IMR-90 (cell line): ENCODE results near the gene ATP2A3. TPM values are rescaled to one million over a fixed set of nuclear protein-coding genes. Genes with fewer than 3 reads are reported as not detected.

Experiments used
- ATAC-seq: fragments of 200-7000 bp; cut with Tn5 transposase; 2 replicates; pipeline ENCODE4 v1.9.1; 2020; ENCODE audit warnings: low read depth, mild to moderate bottlenecking, moderate library complexity
- BruUV-seq: library from RNA; stranded (reverse); fragments of 400-500 nt; replicated peaks from 2 replicates; lab custom pipeline; 2021; lab: Mats Ljungman, UMichigan
- CTCF ChIA-PET: fragments of 300-600 bp; formaldehyde crosslinking; extraction: SDS; loops from one replicate; lab custom pipeline; 2021; ENCODE audit warnings: antibody characterized with exemption; lab: Yijun Ruan, JAX
- POLR2A ChIA-PET: fragments of 300-600 bp; sonication (Branson Sonifier 250); formaldehyde crosslinking; loops from one replicate; lab custom pipeline; 2022; ENCODE audit warnings: antibody characterized with exemption; ENCODE audit not compliant: unreplicated experiment; lab: Charles Lee
- DNase-seq: peaks from one replicate; pipeline ENCODE4 v3.0.0; 2013
- H2AFZ ChIP-seq: replicated peaks from 2 replicates; pipeline ENCODE3; 2013; ENCODE audit warnings: low read length, mild to moderate bottlenecking; ENCODE audit not compliant: poor library complexity
- H2AK5ac ChIP-seq: 2 replicates; pipeline ENCODE4 v1.6.1; 2013; ENCODE audit warnings: low read depth, low read length, inconsistent platforms
- H2AK9ac ChIP-seq: replicated peaks from 2 replicates; pipeline ENCODE3; 2013; ENCODE audit warnings: mild to moderate bottlenecking, low read depth, low read length, moderate library complexity; ENCODE audit not compliant: poor library complexity
- H2BK120ac ChIP-seq: 2 replicates; pipeline ENCODE4 v1.6.1; 2013; ENCODE audit warnings: low read depth, low read length, inconsistent platforms
- H2BK15ac ChIP-seq: 3 replicates; pipeline ENCODE4 v1.6.1; 2013; ENCODE audit warnings: low read depth, low read length, inconsistent platforms
- H2BK20ac ChIP-seq: 2 replicates; pipeline ENCODE4 v1.6.1; 2013; ENCODE audit warnings: low read depth, mild to moderate bottlenecking, inconsistent platforms, low read length, moderate library complexity
- H2BK5ac ChIP-seq: 2 replicates; pipeline ENCODE4 v1.6.1; 2013; ENCODE audit warnings: mild to moderate bottlenecking, low read depth, low read length, inconsistent platforms; ENCODE audit not compliant: poor library complexity, severe bottlenecking
- H3K14ac ChIP-seq: replicated peaks from 2 replicates; pipeline ENCODE4 v1.6.1; 2013; ENCODE audit warnings: low read depth, low read length, inconsistent platforms
- H3K18ac ChIP-seq: 2 replicates; pipeline ENCODE4 v1.6.1; 2013; ENCODE audit warnings: low read depth, low read length, control low read depth
- H3K23ac ChIP-seq: 2 replicates; pipeline ENCODE4 v1.6.1; 2013; ENCODE audit warnings: low read depth, low read length, inconsistent platforms
- H3K27ac ChIP-seq: 2 replicates; pipeline ENCODE4 v1.5.1; 2013; ENCODE audit warnings: mild to moderate bottlenecking, control low read depth, low read length; ENCODE audit not compliant: insufficient read depth
- H3K27me3 ChIP-seq: 2 replicates; pipeline ENCODE4 v1.6.1; 2013; ENCODE audit warnings: low read length; ENCODE audit not compliant: control insufficient read depth, insufficient read depth
- H3K36me3 ChIP-seq: 2 replicates; pipeline ENCODE4 v1.6.1; 2013; ENCODE audit warnings: low read length, mixed read lengths; ENCODE audit not compliant: control insufficient read depth, insufficient read depth
- H3K4ac ChIP-seq: 2 replicates; pipeline ENCODE4 v1.6.1; 2013; ENCODE audit warnings: low read depth, low read length, inconsistent platforms
- H3K4me1 ChIP-seq: 2 replicates; pipeline ENCODE4 v1.6.1; 2013; ENCODE audit warnings: low read length, mixed read lengths; ENCODE audit not compliant: control insufficient read depth, insufficient read depth
- H3K4me2 ChIP-seq: 2 replicates; pipeline ENCODE4 v1.6.1; 2013; ENCODE audit warnings: low read depth, mild to moderate bottlenecking, control low read depth, low read length, moderate library complexity
- H3K4me3 ChIP-seq: 2 replicates; pipeline ENCODE4 v1.5.1; 2013; ENCODE audit warnings: low read depth, mild to moderate bottlenecking, control low read depth, low read length, moderate library complexity; ENCODE audit not compliant: insufficient read depth
- H3K56ac ChIP-seq: 2 replicates; pipeline ENCODE4 v1.6.1; 2013; ENCODE audit warnings: low read length, inconsistent platforms; ENCODE audit not compliant: insufficient read depth; ENCODE audit errors: extremely low read depth
- H3K79me1 ChIP-seq, 2 experiments: 2 replicates each; pipeline ENCODE4 v1.6.1; 2013; ENCODE audit warnings: low read length in 2 of 2, inconsistent platforms in 1 of 2, low read depth in 1 of 2
- H3K9ac ChIP-seq: 2 replicates; pipeline ENCODE4 v1.6.1; 2013; ENCODE audit warnings: low read depth, low read length, control low read depth
- H3K9me1 ChIP-seq: 2 replicates; pipeline ENCODE4 v1.6.1; 2013; ENCODE audit warnings: low read length, inconsistent platforms; ENCODE audit not compliant: insufficient read depth
- H3K9me3 ChIP-seq: 2 replicates; pipeline ENCODE4 v1.6.1; 2013; ENCODE audit warnings: low read length; ENCODE audit not compliant: control insufficient read depth, insufficient read depth
- H4K20me1 ChIP-seq: 2 replicates; pipeline ENCODE4 v1.6.1; 2013; ENCODE audit warnings: low read length, inconsistent platforms; ENCODE audit not compliant: insufficient read depth
- H4K5ac ChIP-seq: 2 replicates; pipeline ENCODE4 v1.6.1; 2013; ENCODE audit warnings: mild to moderate bottlenecking, low read depth, low read length, control low read depth
- H4K8ac ChIP-seq, 2 experiments: 2 replicates each; pipeline ENCODE4 v1.6.1; 2013; ENCODE audit warnings: low read depth in 2 of 2, low read length in 2 of 2, control low read depth in 1 of 2, inconsistent platforms in 1 of 2
- H4K91ac ChIP-seq: 2 replicates; pipeline ENCODE4 v1.6.1; 2013; ENCODE audit warnings: low read depth, low read length, inconsistent platforms; ENCODE audit not compliant: insufficient read depth
- BHLHE40 ChIP-seq: fragments of 150-350 bp; IDR thresholded peaks from 2 replicates; pipeline ENCODE4 v1.6.1; 2016; ENCODE audit warnings: mild to moderate bottlenecking, low read depth, low read length
- CEBPB ChIP-seq: IDR thresholded peaks from 2 replicates; pipeline ENCODE4 v1.6.1; 2012; ENCODE audit warnings: low read depth, low read length, improper control_type of control experiment
- CHD1 ChIP-seq: IDR thresholded peaks from 2 replicates; pipeline ENCODE4 v1.6.1; 2012; ENCODE audit warnings: low read depth, low read length, improper control_type of control experiment
- CTCF ChIP-seq: conservative IDR thresholded peaks from 2 replicates; pipeline ENCODE4 v1.5.1; 2012; ENCODE audit warnings: mild to moderate bottlenecking, low read depth, low read length, improper control_type of control experiment
- ELK1 ChIP-seq: fragments of 150-350 bp; IDR thresholded peaks from 2 replicates; pipeline ENCODE4 v1.6.1; 2016; ENCODE audit warnings: low read depth, mild to moderate bottlenecking, low read length, moderate library complexity, borderline replicate concordance
- FOS ChIP-seq: fragments of 150-350 bp; IDR thresholded peaks from 2 replicates; pipeline ENCODE4 v1.6.1; 2016; ENCODE audit warnings: low read depth, low read length
- MAFK ChIP-seq: IDR thresholded peaks from 2 replicates; pipeline ENCODE4 v1.6.1; 2012; ENCODE audit warnings: low read depth, low read length, improper control_type of control experiment
- MAZ ChIP-seq: IDR thresholded peaks from 2 replicates; pipeline ENCODE4 v1.6.1; 2012; ENCODE audit warnings: low read depth, mild to moderate bottlenecking, low read length, improper control_type of control experiment, moderate library complexity, borderline replicate concordance
- MXI1 ChIP-seq: IDR thresholded peaks from 2 replicates; pipeline ENCODE4 v1.6.1; 2012; ENCODE audit warnings: low read depth, mild to moderate bottlenecking, low read length, moderate library complexity, borderline replicate concordance
- NFE2L2 ChIP-seq: fragments of 150-350 bp; IDR thresholded peaks from 2 replicates; pipeline ENCODE4 v1.6.1; 2016; ENCODE audit warnings: low read depth, mild to moderate bottlenecking, low read length
- POLR2A ChIP-seq: IDR thresholded peaks from 2 replicates; pipeline ENCODE4 v1.6.1; 2012; ENCODE audit warnings: mild to moderate bottlenecking, low read depth, low read length
- RAD21 ChIP-seq: IDR thresholded peaks from 2 replicates; pipeline ENCODE4 v1.6.1; 2012; ENCODE audit warnings: low read length, improper control_type of control experiment
- RCOR1 ChIP-seq: IDR thresholded peaks from 2 replicates; pipeline ENCODE4 v1.6.1; 2012; ENCODE audit warnings: mild to moderate bottlenecking, low read length, improper control_type of control experiment; ENCODE audit not compliant: insufficient replicate concordance
- RFX5 ChIP-seq: IDR thresholded peaks from 2 replicates; pipeline ENCODE4 v1.8.0; 2012; ENCODE audit warnings: low read depth, mild to moderate bottlenecking, low read length, moderate library complexity
- SMC3 ChIP-seq: fragments of 150-350 bp; IDR thresholded peaks from 2 replicates; pipeline ENCODE4 v1.6.1; 2016; ENCODE audit warnings: low read depth, mild to moderate bottlenecking, antibody characterized with exemption, low read length, moderate library complexity
- WGBS, 2 experiments: methylation state at CpG; one replicate each; pipeline versions ENCODE4 v1.1.5 to v1.1.7; 2013; ENCODE audit warnings: missing lambda C conversion rate in 2 of 2; ENCODE audit not compliant: insufficient read length in 1 of 2; ENCODE audit errors: extremely low coverage in 2 of 2; 5-methylcytosine and 5-hydroxymethylcytosine counted together
- dilution Hi-C: fragments of 300-500 bp; cut with HindIII; formaldehyde crosslinking; loops from one replicate; pipeline ENCODE4 v1.14.3; 2018; ENCODE audit warnings: low sequenced_read_pairs; ENCODE audit not compliant: unreplicated experiment
- in situ Hi-C: fragments of 300-500 bp; cut with MboI; formaldehyde crosslinking; loops from 3 replicates; pipeline ENCODE4 v1.14.3; 2019; ENCODE audit warnings: low sequenced_read_pairs, inconsistent platforms, mixed read lengths
- intact Hi-C: fragments of 100-400 bp; cut with micrococcal nuclease; formaldehyde crosslinking; loops from 2 replicates; pipeline ENCODE4 v1.10.0; 2022
- polyA plus RNA-seq, 3 experiments: library from polyadenylated mRNA; depleted of rRNA; stranded (reverse); fragments of >200 nt; gene quantifications; 2 replicates each; pipeline ENCODE4 v1.2.3, GENCODE V29; 2012; ENCODE audit warnings: low replicate concordance in 1 of 3
- total RNA-seq: library from RNA; depleted of rRNA; stranded (reverse); fragments of >200 nt; gene quantifications from 2 replicates; pipeline ENCODE4 v1.2.3, GENCODE V29; 2012
- TF ChIP-seq, protein P1 (sequence below): fragments of 150-350 bp; IDR thresholded peaks from 2 replicates; pipeline ENCODE4 v1.6.1; 2017; ENCODE audit warnings: mild to moderate bottlenecking, antibody characterized with exemption, low read length, low read depth

ATP2A3 gene
- total and polyA plus RNA-seq, 2 of the 4 experiments (the other 2 are of a cell fraction): 0.18 to 0.63 TPM

- no peak overlapping the region for H3K27ac ChIP-seq
- H3K79me1 ChIP-seq: no peaks in the 10 kb centered on the region
- no peaks in the 10 kb centered on the region for H3K36me3 ChIP-seq
- ChIA-PET CTCF (no interaction called here), POLR2A (no interaction called here)
- DNase-seq (no peak), ATAC-seq (no peak)
- no peak overlapping the region for H3K23ac ChIP-seq
- no peak overlapping the region for H3K18ac ChIP-seq
- H4K91ac ChIP-seq: no peak overlapping the region
- H3K27me3 ChIP-seq: no peaks in the 10 kb centered on the region
- H3K4me3 ChIP-seq: no peak overlapping the region
- H4K5ac ChIP-seq: no peak overlapping the region
- no CpG with 5 or more reads among the region's 1 CpG for WGBS, 2 experiments
- in situ Hi-C loops (no loop called here), intact Hi-C loops (no loop called here), dilution Hi-C loops (no loop called here)
- H2AFZ ChIP-seq: no peak overlapping the region
- H3K9ac ChIP-seq: no peak overlapping the region
- no peaks in the 10 kb centered on the region for H4K20me1 ChIP-seq
- H3K9me1 ChIP-seq: no peaks in the 10 kb centered on the region
- no peak overlapping the region for H2BK20ac ChIP-seq
- no peak overlapping the region for H2BK15ac ChIP-seq
- H3K14ac ChIP-seq: no peak overlapping the region
- no peak overlapping the region for H2BK5ac ChIP-seq
- H3K56ac ChIP-seq: no peak overlapping the region
- H3K9me3 ChIP-seq: peaks cover 4% of the 10 kb centered on the region
- H4K8ac ChIP-seq: no peak overlapping the region
- no TSS peak for BruUV-seq
- TF ChIP-seq MAFK: no peak
- TF ChIP-seq, protein P1, sequence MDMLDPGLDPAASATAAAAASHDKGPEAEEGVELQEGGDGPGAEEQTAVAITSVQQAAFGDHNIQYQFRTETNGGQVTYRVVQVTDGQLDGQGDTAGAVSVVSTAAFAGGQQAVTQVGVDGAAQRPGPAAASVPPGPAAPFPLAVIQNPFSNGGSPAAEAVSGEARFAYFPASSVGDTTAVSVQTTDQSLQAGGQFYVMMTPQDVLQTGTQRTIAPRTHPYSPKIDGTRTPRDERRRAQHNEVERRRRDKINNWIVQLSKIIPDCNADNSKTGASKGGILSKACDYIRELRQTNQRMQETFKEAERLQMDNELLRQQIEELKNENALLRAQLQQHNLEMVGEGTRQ: no peak
- no peak for TF ChIP-seq MXI1
- TF ChIP-seq RFX5: no peak
- TF ChIP-seq ELK1: no peak
- no peak for TF ChIP-seq CHD1
- no peak for TF ChIP-seq CTCF
- no peak for TF ChIP-seq CEBPB
- no peak for TF ChIP-seq RAD21
- no peak for TF ChIP-seq MAZ
- no peak for TF ChIP-seq RCOR1
- TF ChIP-seq POLR2A: no peak
- no peak for TF ChIP-seq FOS
- TF ChIP-seq SMC3: no peak
- no peak for TF ChIP-seq NFE2L2
- TF ChIP-seq BHLHE40: no peak
- H2AK5ac ChIP-seq: no peak overlapping the region
- no peak overlapping the region for H3K4me2 ChIP-seq
- no peak overlapping the region for H3K4ac ChIP-seq
- no peak overlapping the region for H2AK9ac ChIP-seq
- H3K4me1 ChIP-seq: no peaks in the 10 kb centered on the region; the same call in 1 of the 2 replicates
- H2BK120ac ChIP-seq: no peak overlapping the region
Measured at GRCh38 chr17:3994221-3994576, 30.0 kb upstream of the ATP2A3 start.
